SK-N-SH treated with all-trans-retinoic acid at 6 μM for 48 hours (cell line): ENCODE results near the gene ENDOG.

ENCODE experiments used
- ARNTL ChIP-seq: fragments of 450-650 bp; formaldehyde crosslinking; IDR thresholded peaks from 2 replicates; pipeline ENCODE4 v1.5.0; 2020; ENCODE audit warnings: low read depth, mild to moderate bottlenecking, moderate library complexity, borderline replicate concordance
- BACH2 ChIP-seq: fragments of 250-450 bp; sonication (Bioruptor Pico); IDR thresholded peaks from 2 replicates; pipeline ENCODE4 v1.9.0; 2021; ENCODE audit warnings: mild to moderate bottlenecking, borderline replicate concordance
- CSDC2 ChIP-seq: fragments of 250-450 bp; sonication (Bioruptor Pico); IDR thresholded peaks from 2 replicates; pipeline ENCODE4 v1.5.0; 2020; ENCODE audit warnings: mild to moderate bottlenecking, moderate library complexity
- GLIS3 ChIP-seq: fragments of 250-450 bp; sonication (Bioruptor Pico); IDR thresholded peaks from 2 replicates; pipeline ENCODE4 v1.5.0; 2020; ENCODE audit warnings: mild to moderate bottlenecking, moderate library complexity
- PPARA ChIP-seq: fragments of 250-450 bp; sonication (Bioruptor Pico); IDR thresholded peaks from 2 replicates; pipeline ENCODE4 v1.5.0; 2020; ENCODE audit warnings: mild to moderate bottlenecking, borderline replicate concordance
- TOX ChIP-seq: fragments of 250-450 bp; sonication (Bioruptor Pico); IDR thresholded peaks from 2 replicates; pipeline ENCODE4 v1.8.0; 2021; ENCODE audit warnings: mild to moderate bottlenecking, moderate library complexity, borderline replicate concordance
- ZFP3 ChIP-seq: fragments of 250-450 bp; sonication (Bioruptor Pico); IDR thresholded peaks from 2 replicates; pipeline ENCODE4 v1.5.0; 2020; ENCODE audit warnings: mild to moderate bottlenecking, moderate library complexity
- ZFP30 ChIP-seq: fragments of 450-650 bp; formaldehyde crosslinking; IDR thresholded peaks from 2 replicates; pipeline ENCODE4 v1.5.0; 2022; ENCODE audit warnings: mild to moderate bottlenecking, moderate library complexity
- ZNF70 ChIP-seq: fragments of 450-650 bp; formaldehyde crosslinking; IDR thresholded peaks from 2 replicates; pipeline ENCODE4 v1.5.0; 2020; ENCODE audit warnings: mild to moderate bottlenecking, moderate library complexity
- TF ChIP-seq, protein P1 (sequence below): fragments of 250-450 bp; sonication (Bioruptor Pico); IDR thresholded peaks from 2 replicates; pipeline ENCODE4 v1.8.0; 2021; ENCODE audit warnings: low read depth, mild to moderate bottlenecking, moderate library complexity, borderline replicate concordance

DNA sequence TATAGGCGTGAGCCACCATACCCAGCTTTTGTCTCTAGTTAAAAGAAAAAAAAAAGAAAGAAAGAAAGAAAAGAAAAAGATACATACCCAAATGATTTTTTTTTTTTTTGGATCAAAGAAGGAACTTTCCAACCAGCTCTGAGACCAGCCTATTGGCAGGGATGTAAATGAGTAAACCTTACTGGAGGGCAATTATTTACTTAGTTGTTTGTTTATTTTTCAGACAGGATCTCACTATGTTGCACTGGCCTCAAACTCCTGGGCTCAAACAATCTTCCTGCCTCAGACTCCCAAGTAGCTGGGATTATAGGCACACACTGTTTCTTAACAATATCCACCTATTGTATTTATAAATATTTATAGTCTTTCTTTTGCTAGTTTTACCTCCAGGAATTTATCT, 22.2 kb downstream of the ENDOG start:
- TF ChIP-seq ZNF70 (CRISPR knock-in tag) = no peak
- TF ChIP-seq CSDC2 (CRISPR knock-in tag) = no peak
- TF ChIP-seq BACH2 (CRISPR knock-in tag) = no peak
- TF ChIP-seq ZFP30 (CRISPR knock-in tag) = no peak
- TF ChIP-seq GLIS3 (CRISPR knock-in tag) = no peak
- TF ChIP-seq ZFP3 (CRISPR knock-in tag) = no peak
- no peak for TF ChIP-seq TOX (CRISPR knock-in tag)
- TF ChIP-seq ARNTL (CRISPR knock-in tag) = no peak
- TF ChIP-seq, protein P1, sequence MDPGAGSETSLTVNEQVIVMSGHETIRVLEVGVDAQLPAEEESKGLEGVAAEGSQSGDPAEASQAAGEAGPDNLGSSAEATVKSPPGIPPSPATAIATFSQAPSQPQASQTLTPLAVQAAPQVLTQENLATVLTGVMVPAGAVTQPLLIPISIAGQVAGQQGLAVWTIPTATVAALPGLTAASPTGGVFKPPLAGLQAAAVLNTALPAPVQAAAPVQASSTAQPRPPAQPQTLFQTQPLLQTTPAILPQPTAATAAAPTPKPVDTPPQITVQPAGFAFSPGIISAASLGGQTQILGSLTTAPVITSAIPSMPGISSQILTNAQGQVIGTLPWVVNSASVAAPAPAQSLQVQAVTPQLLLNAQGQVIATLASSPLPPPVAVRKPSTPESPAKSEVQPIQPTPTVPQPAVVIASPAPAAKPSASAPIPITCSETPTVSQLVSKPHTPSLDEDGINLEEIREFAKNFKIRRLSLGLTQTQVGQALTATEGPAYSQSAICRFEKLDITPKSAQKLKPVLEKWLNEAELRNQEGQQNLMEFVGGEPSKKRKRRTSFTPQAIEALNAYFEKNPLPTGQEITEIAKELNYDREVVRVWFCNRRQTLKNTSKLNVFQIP = no peak
- no peak for TF ChIP-seq PPARA
